ENCODE measurements around the gene AP4E1.

DNA sequence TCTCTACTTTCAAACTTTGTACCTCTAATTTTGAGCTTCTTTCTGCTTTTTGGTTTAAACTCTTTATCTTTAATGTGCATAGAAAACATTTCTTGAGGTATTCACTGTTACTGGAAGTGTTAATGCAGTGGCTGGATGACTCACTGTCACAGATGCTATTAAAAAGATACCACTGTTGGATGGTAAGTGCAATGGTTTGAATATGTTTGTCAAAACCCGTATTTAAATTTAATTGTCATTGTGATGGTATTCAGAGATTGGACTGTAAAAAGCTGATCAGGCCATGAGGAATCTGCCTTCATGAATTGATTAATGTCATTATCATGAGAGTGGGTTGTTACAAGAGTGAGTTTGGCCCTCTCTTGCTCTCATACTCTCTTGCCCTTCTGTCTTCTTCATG, 70.6 kb downstream of the AP4E1 start:
- TF ChIP-seq FOXA1 (IDR thresholded peaks at IDR 0.05) (no peak), CTBP1 (IDR thresholded peaks at IDR 0.05; ENCODE audit: borderline replicate concordance) (no peak), ELF4 (IDR thresholded peaks at IDR 0.05) (no peak), FOXM1 (IDR thresholded peaks at IDR 0.05; ENCODE audit: borderline replicate concordance) (no peak), ZNF384 (IDR thresholded peaks at IDR 0.05) (no peak), SUZ12 (IDR thresholded peaks at IDR 0.05) (no peak), BHLHE40 (IDR thresholded peaks at IDR 0.05; ENCODE audit: borderline replicate concordance) (no peak), ARNT (IDR thresholded peaks at IDR 0.05) (no peak), NFRKB (IDR thresholded peaks at IDR 0.05) (no peak), SP1 (IDR thresholded peaks at IDR 0.05) (no peak), LEF1 (IDR thresholded peaks at IDR 0.05; ENCODE audit: borderline replicate concordance) (no peak), L3MBTL2 (conservative IDR thresholded peaks at IDR 0.05) (no peak), FOXK2 (IDR thresholded peaks at IDR 0.05) (no peak), HDGF (IDR thresholded peaks at IDR 0.05; ENCODE audit: borderline replicate concordance) (no peak)
